HG02970 (cell line): Measurements from ENCODE around the gene MST1.
"Not testable (repeated sequence)": the region's sequence is repeated elsewhere in the genome, so short reads cannot be mapped to it uniquely, and the experiment has no call there.

Experiments used
- ATAC-seq: cut with Tn5 transposase; IDR thresholded peaks from one replicate; pipeline ENCODE4 v1.9.1; 2021; ENCODE audit warnings: mild to moderate bottlenecking, moderate library complexity, moderate number of reproducible peaks; ENCODE audit not compliant: unreplicated experiment, low FRiP score

Gene MST1

DNA sequence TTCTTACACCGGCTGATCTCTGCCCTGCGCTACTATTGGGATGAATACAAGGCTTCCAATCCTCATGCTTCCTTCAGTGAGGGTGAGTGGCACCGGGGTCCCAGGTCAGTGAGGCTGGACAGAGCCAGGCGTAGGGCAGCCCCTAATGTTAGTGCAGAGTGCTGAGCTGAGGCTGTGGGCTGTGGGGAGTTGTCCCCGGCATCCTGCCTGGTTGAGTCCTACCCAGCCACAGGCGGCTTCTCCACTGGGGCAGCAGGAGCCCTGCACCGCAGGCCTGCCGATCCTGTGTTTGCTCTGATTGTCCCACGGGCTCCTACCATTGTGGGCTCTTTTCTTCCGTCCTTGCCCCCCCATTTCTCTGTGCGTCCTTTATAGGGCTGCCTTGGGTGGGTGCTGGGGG is 13.4 kb upstream of the MST1 start:
- no peak for ATAC-seq

- no peak for ATAC-seq
Measured at GRCh38 chr3:49701388-49702077, 12.3 kb upstream of the MST1 start.

- no peak for ATAC-seq
Measured at GRCh38 chr3:49700453-49701128, 11.3 kb upstream of the MST1 start.

GRCh38 chr3:49700014-49700413 is 10.7 kb upstream of the MST1 start:
- ATAC-seq = no peak

GRCh38 chr3:49699281-49699979 is 10.2 kb upstream of the MST1 start:
- ATAC-seq = no peak

- not testable (repeated sequence) for ATAC-seq
Measured at GRCh38 chr3:49695350-49696015, 6.2 kb upstream of the MST1 start.

DNA sequence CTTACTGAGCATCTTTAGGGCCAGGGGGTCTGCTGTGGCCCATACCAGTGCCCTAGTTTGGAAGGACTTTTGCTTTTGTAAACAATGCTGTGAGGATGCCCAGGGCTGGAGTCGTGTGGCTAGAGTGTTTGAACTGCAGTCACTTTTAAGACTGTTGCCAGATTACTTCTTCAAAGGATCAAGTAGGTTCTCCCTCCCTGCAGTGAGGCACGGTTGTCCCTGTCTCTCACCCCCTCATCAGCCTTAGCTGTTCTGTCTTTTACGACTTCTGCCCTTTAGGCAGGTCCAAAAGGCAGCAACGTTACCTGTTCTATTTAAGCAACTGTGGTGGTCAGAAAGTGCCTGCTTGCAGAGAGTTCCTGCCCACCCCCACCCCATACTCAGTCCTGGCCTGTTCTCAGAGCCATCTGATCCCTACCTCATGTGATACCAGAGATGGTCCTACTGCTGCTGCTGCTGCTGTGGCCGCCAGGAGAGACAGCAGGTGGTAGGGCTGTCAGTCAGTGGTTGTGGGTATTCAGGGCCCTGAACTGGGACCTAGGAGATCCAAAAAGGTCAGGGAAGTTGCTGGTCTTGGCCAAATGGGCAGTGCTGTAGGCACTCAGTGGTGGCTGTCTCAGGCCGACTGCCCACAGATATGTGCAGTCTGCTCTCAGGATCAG is 5.3 kb upstream of the MST1 start:
- ATAC-seq = not testable (repeated sequence)

GRCh38 chr3:49691481-49691880 is 2.2 kb upstream of the MST1 start:
- ATAC-seq = not testable (repeated sequence)

DNA sequence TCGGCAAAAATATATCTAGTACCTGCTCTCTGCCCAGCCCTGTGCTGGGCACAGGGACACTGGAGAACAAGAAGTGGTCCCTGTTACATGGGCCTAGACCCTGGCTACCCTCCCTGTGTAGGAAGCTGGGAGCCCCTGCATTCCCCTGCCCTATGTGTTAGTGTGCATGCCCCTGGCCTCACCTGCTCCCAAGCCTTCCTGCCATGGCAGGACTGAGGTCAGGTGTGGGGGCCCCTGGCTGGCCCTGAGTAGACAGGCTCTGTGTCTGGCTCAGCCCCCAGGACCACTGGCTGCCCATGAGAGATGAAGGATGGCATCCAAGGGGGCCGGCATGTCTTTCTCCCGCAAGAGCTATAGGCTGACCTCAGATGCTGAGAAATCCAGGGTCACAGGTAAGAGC is 1.6 kb upstream of the MST1 start:
- ATAC-seq = not testable (repeated sequence)

DNA sequence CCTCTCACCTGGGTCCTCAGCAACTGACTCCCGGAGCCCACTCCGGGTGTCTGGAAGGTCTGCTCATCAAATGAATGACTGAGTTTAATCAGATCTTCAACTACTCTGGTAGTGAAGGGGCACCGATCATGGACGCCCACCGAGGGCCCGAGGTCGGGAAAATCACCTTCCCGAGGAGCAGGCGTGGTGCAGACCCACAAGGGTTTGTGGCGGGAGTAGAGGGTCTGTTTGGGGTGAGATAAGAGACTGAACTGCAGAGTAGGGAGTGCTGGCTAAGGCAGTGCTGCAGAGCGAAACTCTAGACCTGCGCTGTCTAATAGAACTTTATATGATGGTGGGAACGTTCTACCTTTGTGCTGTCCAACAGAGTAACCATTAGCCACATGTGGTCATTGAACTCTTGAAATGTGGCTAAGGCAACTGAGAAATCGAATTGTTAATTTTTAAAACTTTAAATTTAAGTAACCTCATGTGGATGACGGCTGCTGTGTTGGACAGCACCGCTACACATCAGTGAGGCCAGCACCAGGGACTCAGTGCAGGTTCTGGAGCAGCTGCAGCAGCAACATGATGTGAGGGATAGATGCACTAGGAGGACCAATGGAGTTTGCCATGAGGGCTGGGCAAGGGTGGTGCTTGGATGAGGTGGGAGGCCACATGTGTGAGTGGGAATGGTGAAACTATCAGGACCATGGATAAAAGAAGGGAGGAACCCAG is 792 bp upstream of the MST1 start:
- not testable (repeated sequence) for ATAC-seq

DNA sequence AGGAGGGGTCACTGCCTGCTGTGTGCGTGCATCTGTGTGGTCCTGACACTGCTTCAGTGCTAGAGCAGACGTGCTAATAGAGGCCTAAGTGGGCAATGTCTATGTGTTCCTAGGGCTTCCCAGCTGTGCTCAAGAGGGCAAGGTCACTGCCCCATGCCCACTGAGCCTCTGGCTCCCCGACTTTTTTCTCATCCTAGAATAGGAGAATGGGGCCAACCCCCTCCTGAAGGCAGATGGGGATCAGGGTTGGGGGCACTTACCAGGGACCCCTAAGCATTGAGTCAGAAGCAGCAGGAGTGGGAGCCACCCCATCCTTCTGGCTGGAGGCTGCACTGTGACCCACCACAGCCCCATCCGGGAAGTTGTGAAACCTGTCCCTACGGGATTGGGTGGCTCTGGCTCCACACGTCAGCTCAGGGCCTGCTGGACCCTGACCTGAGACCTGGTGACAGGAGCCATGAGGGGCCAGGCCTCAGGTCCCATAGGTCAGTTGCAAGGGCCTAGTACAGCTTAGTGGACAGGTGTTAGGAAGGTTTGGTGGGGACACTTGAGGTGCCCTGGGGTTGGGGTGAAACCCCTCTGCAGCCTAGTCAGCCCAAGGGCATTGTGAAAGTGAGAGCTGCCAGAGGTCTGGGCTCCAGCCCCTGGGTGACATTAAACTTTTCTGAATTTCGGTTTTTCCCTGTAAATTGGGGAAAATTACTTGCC is 782 bp downstream of the MST1 start:
- peak; percentile 3 for ATAC-seq

DNA sequence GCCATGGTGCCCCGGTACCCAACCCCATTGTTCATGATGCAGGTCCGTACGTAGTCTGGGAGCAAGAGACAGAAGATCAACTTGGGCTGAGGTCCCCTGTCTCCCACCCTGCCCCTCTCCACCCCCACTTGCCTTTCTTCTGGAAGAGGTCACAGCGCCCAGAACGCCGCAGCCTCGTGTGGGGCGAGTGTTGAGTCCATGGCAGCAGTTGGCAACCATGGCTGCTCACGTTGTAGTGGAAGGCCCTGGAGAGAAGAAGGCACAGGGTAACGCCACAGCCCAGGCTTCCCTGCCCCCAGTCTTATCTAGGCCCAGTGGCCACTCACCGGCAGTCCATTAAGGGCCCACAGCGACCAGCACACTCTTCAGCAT is 1.9 kb downstream of the MST1 start:
- not testable (repeated sequence) for ATAC-seq

GRCh38 chr3:49686769-49687423 is 2.4 kb downstream of the MST1 start:
- not testable (repeated sequence) for ATAC-seq

- ATAC-seq = not testable (repeated sequence)
Measured at GRCh38 chr3:49686346-49686745, 2.9 kb downstream of the MST1 start.

- not testable (repeated sequence) for ATAC-seq
Measured at GRCh38 chr3:49685846-49686245, 3.4 kb downstream of the MST1 start.

- not testable (repeated sequence) for ATAC-seq
Measured at GRCh38 chr3:49685103-49685502, 4.2 kb downstream of the MST1 start.

- not testable (repeated sequence) for ATAC-seq
Measured at GRCh38 chr3:49684453-49684852, 4.8 kb downstream of the MST1 start.

DNA sequence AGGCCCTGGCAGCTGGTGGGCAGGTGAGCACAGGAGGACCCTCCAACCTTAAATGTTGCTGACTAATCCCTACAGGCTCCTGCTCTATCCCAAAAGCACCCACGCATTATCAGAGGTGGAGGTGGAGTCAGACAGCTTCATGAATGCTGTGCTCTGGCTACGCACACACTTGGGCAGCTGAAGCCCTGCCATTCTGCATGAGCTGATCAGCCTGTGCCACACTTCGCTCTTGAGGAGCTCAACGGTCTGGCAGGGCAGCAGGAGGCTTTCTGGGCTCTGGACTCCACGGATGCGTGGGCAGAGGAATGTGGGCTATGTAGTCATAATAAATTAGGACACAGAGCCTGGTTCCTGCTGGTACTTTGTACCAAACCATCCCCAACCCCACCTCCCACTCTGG is 6.1 kb downstream of the MST1 start:
- ATAC-seq = no peak

DNA sequence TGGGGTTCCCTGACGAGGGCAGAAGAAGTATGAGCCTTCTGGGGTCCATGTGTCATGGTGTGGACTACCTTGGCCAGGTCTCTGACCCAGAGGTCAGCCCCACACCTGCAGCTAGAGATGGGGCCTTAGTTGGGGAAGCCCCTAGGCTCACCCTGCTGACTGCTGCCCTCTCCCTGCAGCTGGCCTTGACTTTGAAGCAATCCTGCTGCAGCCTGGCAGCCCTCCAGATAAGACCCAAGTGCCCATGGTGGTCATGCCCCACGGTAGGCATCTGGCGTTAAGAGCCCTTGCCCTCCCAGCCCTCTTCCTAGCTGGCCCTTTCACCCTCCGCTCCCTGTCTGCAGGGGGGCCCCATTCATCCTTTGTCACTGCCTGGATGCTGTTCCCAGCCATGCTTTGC is 7.7 kb downstream of the MST1 start:
- no peak for ATAC-seq
